Heart right ventricle (tissue), 16 donors: ENCODE measurements around the gene NELFCD. TPM values are rescaled to one million over a fixed set of nuclear protein-coding genes. Genes with fewer than 3 reads are reported as not detected.

ENCODE experiments used
- ATAC-seq, 8 donors: fragments of 200-7000 bp; cut with Tn5 transposase; one replicate each; pipeline ENCODE4 v1.9.1; 2020; ENCODE audit warnings: mild to moderate bottlenecking in 8 of 8, moderate library complexity in 8 of 8, moderate number of reproducible peaks in 1 of 8
- DNase-seq, 2 donors: peaks; one replicate each; pipeline ENCODE4 v3.0.0-alpha.2; 2020
- H3K27ac ChIP-seq, 10 donors: fragments of 200-600 bp; sonication (generic) in 2 of 10; one replicate each; pipeline versions ENCODE4 v1.5.0 to v1.8.0; 2020 to 2022; ENCODE audit warnings: mild to moderate bottlenecking in 3 of 10
- H3K27me3 ChIP-seq, 7 donors: fragments of 200-600 bp; one replicate each; pipeline ENCODE4 v1.8.0; 2021 to 2022; ENCODE audit warnings: mild to moderate bottlenecking in 2 of 7
- H3K36me3 ChIP-seq, 9 donors: fragments of 200-600 bp; sonication (generic) in 1 of 9; one replicate each; pipeline versions ENCODE4 v1.5.0 to v1.8.0; 2020 to 2022; ENCODE audit warnings: mild to moderate bottlenecking in 2 of 9
- H3K4me1 ChIP-seq, 9 donors: fragments of 200-600 bp; sonication (generic) in 1 of 9; one replicate each; pipeline versions ENCODE4 v1.5.0 to v1.8.0; 2020 to 2022; ENCODE audit warnings: mild to moderate bottlenecking in 4 of 9
- H3K4me3 ChIP-seq, 10 donors: fragments of 200-600 bp; sonication (generic) in 2 of 10; one replicate each; pipeline versions ENCODE4 v1.5.0 to v1.8.0; 2020 to 2022; ENCODE audit warnings: mild to moderate bottlenecking in 7 of 10, moderate library complexity in 2 of 10
- H3K9me3 ChIP-seq, 11 donors: fragments of 200-600 bp in 10 of 11; sonication (generic) in 2 of 11; one replicate each; pipeline versions ENCODE4 v1.5.0 to v1.8.0; 2013 to 2022; ENCODE audit warnings: mild to moderate bottlenecking in 2 of 11, control low read depth in 1 of 11, moderate library complexity in 1 of 11
- CTCF ChIP-seq, 9 donors: fragments of 200-600 bp; sonication (generic) in 2 of 9; IDR thresholded peaks; one replicate each; pipeline versions ENCODE4 v1.5.0 to v1.8.0; 2021 to 2022; ENCODE audit warnings: antibody characterized with exemption in 9 of 9, mild to moderate bottlenecking in 5 of 9, moderate library complexity in 1 of 9
- WGBS, 2 donors: extraction: QIAGEN DNeasy Blood & Tissue Kit; methylation state at CpG; one replicate each; pipeline ENCODE4 v1.1.7; 2013; ENCODE audit warnings: inconsistent platforms in 1 of 2; 5-methylcytosine and 5-hydroxymethylcytosine counted together
- intact Hi-C, 10 donors: fragments of 100-400 bp; cut with DNase I; formaldehyde crosslinking; loops; one replicate each; pipeline versions ENCODE4 v1.11.1 to v1.14.2; 2022
- polyA plus RNA-seq, 2 donors: library from polyadenylated mRNA; stranded (reverse); fragments of 200-250 nt; gene quantifications; one replicate each; pipeline ENCODE4 v1.2.3, GENCODE V29; 2013
- total RNA-seq, 10 donors: library from RNA; stranded (reverse); fragmentation: NEBNext Ultra II Directional in 3 of 10; extraction: Animal tissue kit (Norgen Biotek cat#: 25700) in 3 of 10; gene quantifications; one replicate each; pipeline versions ENCODE4 v1.2.1 to v1.2.4, GENCODE V29; 2021 to 2023
- donor health status: Arrhythmogenic right ventricular cardiomyopathy.
- donor health status: ischemic (EF 13 %, LVEDD 7.1; RV severe dilation, severe dysfunction).
- donor health status: healthy with polysubstance abuse.
- donor health status: DM: no; HTN: yes; CAD: no.
- donor health status: DM: no; HTN: no; CAD: no.
- donor health status: ischemic (EF 25% LVEDD 6.9; RV normal size, moderate dysfunction).
- donor health status: ischemic (EF 25% LVEDD 5.7; RV mildly dilated, moderate dysfunction).
- donor health status: healthy.
- donor health status: DM: yes; HTN: yes; CAD: no.
- donor health status: Ischemic cardiomyopathy.
- donor health status: ischemic (EF 35%, LVEDD 5.7; RV mildly dilated, moderate dysfunction).
- donor health status: nonischemic (EF 11% LVEDD 7.7; RV severe dilation, severe dysfunction).
- donor health status: DM: yes; HTN: yes; CAD: no.
- donor health status: PGD.
- donor health status: ischemic (EF 29% LVEDD 5.4; RV normal size, mild dysfunction).
- donor health status: nonischemic (EF 23%, LVEDD 6.1; RV moderate dilation, normal function).

Gene NELFCD
- total and polyA plus RNA-seq, 12 donors: 22.8 to 48.1 (median 31.1) TPM

- intact Hi-C loops: no loop called here
- H3K27ac ChIP-seq: no peak overlapping the region
- whole genome bisulfite sequencing, 2 donors: 44 to 49% methylated on average over 2 of the region's 2 CpGs
- DNase-seq (no peak), ATAC-seq (no peak)
- H3K27me3 ChIP-seq: no peaks in the 10 kb centered on the region
- H3K9me3 ChIP-seq: no peaks in the 10 kb centered on the region
- TF ChIP-seq CTCF (IDR thresholded peaks at IDR 0.05): no peak
- H3K36me3 ChIP-seq: peaks cover 0 to 77% (median 35%) of the 10 kb centered on the region in 9 donors
- peaks cover 17 to 74% (median 56%) of the 10 kb centered on the region in 9 donors for H3K4me1 ChIP-seq
- peak overlapping the region in 1 of 10 donors; percentile 6 for H3K4me3 ChIP-seq
Observed at GRCh38 chr20:59028812-59029211, 47.8 kb downstream of the NELFCD start.

DNA sequence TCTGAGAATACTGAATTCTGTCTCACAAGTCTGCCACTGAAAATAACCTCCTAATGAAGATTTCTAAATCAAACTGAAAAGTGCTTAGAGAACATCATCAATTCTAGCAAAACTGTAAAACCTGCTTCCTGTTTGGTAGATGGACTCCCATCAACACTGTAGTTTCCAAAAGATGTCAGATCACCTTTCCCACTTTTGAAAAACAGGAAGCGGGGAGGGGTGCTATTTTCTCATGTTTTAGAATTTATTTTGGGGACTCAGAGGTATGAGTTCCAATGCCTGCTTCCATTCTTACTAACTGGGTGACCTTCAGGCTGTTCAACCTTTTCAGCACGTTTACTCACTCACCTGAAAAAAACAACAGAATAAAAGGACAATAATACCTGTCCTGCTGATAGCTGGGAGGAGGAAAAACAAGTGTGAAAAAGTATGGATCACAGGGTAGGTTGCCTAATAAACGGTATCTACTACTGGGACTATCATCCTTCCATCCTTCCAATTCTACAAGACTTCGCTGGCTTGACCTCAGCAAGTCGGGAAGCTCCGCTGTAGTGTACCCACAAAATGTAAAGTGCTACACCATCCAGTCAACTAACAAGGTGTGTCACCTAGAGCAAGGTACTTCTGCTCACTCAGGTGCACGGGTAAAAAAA lies 50.0 kb downstream of the NELFCD start:
- TF ChIP-seq CTCF (IDR thresholded peaks at IDR 0.05): no peak
- peak overlapping the region in 9 of 10 donors; percentile 14 to 96 (median 94) for H3K27ac ChIP-seq
- intact Hi-C loops: loop anchor here in 9 of 10 donors (1.0 to 10.0 kb wide), 9 partner anchors 44 to 646 kb away; partner anchors contain the start of genes NELFCD (in 3 of the 9), STX16 (in 1 of the 9) and VAPB (in 1 of the 9)
- peaks cover 17 to 67% (median 51%) of the 10 kb centered on the region in 9 donors for H3K4me1 ChIP-seq
- no peaks in the 10 kb centered on the region for H3K9me3 ChIP-seq
- ATAC-seq (no peak), DNase-seq (no peak)
- peak overlapping the region; percentile 48 to 96 (median 82) for H3K4me3 ChIP-seq
- H3K27me3 ChIP-seq: no peaks in the 10 kb centered on the region
- 73 to 74% methylated on average over 7 of the region's 7 CpGs for WGBS, 2 donors
- peaks cover 0 to 77% (median 33%) of the 10 kb centered on the region in 9 donors for H3K36me3 ChIP-seq

- ATAC-seq (no peak), DNase-seq (no peak)
- peaks cover 0 to 77% (median 38%) of the 10 kb centered on the region in 9 donors for H3K36me3 ChIP-seq
- no peaks in the 10 kb centered on the region for H3K9me3 ChIP-seq
- no peak for TF ChIP-seq CTCF (IDR thresholded peaks at IDR 0.05)
- peak overlapping the region; percentile 48 to 96 (median 82) for H3K4me3 ChIP-seq
- no peaks in the 10 kb centered on the region for H3K27me3 ChIP-seq
- WGBS, 2 donors: 18 to 22% methylated on average over 13 of the region's 13 CpGs
- H3K4me1 ChIP-seq: peaks cover 17 to 62% (median 51%) of the 10 kb centered on the region in 9 donors
- H3K27ac ChIP-seq: peak overlapping the region; percentile 83 to 96 (median 94)
- intact Hi-C loops: loop anchor here in 9 of 10 donors (1.0 to 10.0 kb wide), 10 partner anchors 44 to 647 kb away; partner anchors contain the start of genes NELFCD (in 3 of the 9), STX16 (in 1 of the 9) and VAPB (in 1 of the 9)
Observed at GRCh38 chr20:59031564-59032022, 50.5 kb downstream of the NELFCD start.

GRCh38 chr20:59032023-59032712 lies 51.1 kb downstream of the NELFCD start, which contains the start of gene ATP5F1E:
Gene ATP5F1E (minus strand): TSS chr20:59032335. CDS start chr20:59032251, 84 bp downstream.
- Histone ChIP-seq H3K4me3 (peak within 1 kb of the TSS; percentile 55 to 96 (median 82)), H3K36me3 (peaks cover 0 to 77% (median 42%) of the 10 kb centered on the region in 9 donors), H3K27ac (peak within 1 kb of the TSS; percentile 83 to 96 (median 94)), H3K4me1 (peaks cover 17 to 56% (median 47%) of the 10 kb centered on the region in 9 donors), H3K27me3 (no peaks in the 10 kb centered on the region), H3K9me3 (no peaks in the 10 kb centered on the region)
- 1% methylated on average over 85 to 86 of the region's 86 CpGs for WGBS, 2 donors
- intact Hi-C loops: loop anchor here in 8 of 10 donors (2.0 to 10.0 kb wide), 9 partner anchors 45 to 647 kb away; partner anchors contain the start of genes NELFCD (in 2 of the 8), STX16 (in 1 of the 8) and VAPB (in 1 of the 8)
- peak; percentile 99 to 100 (median 100) for ATAC-seq
- DNase-seq: peak; percentile 95 to 97
- no peak for TF ChIP-seq CTCF (IDR thresholded peaks at IDR 0.05)
